CD4-positive, alpha-beta T cell treated with Interleukin-1 beta for 1 hour (primary cell): ENCODE data around the gene MICALL2.

ENCODE experiments used
- DNase-seq, 2 donors: peaks; one replicate each; pipeline ENCODE4 v3.0.0-alpha.2; 2020 to 2022

Gene MICALL2

GRCh38 chr7:1411414-1411813 is 47.9 kb downstream of the MICALL2 start:
- no peak for DNase-seq

- no peak for DNase-seq
Observed at GRCh38 chr7:1410992-1411391, 48.3 kb downstream of the MICALL2 start.

GRCh38 chr7:1409555-1409954 is 49.7 kb downstream of the MICALL2 start:
- DNase-seq, result no peak

GRCh38 chr7:1408466-1408865 is 50.8 kb downstream of the MICALL2 start:
- DNase-seq, result no peak

- no peak for DNase-seq
Observed at GRCh38 chr7:1407892-1408291, 51.4 kb downstream of the MICALL2 start.

- no peak for DNase-seq
Observed at GRCh38 chr7:1404898-1405548, 54.2 kb downstream of the MICALL2 start.

- DNase-seq, result no peak
Observed at GRCh38 chr7:1404460-1404809, 54.8 kb downstream of the MICALL2 start.

GRCh38 chr7:1403638-1404459 is 55.4 kb downstream of the MICALL2 start:
- no peak for DNase-seq

GRCh38 chr7:1402791-1403637 is 56.3 kb downstream of the MICALL2 start:
- DNase-seq, result no peak

- DNase-seq, result no peak
Observed at GRCh38 chr7:1402110-1402790, 57.0 kb downstream of the MICALL2 start.

- no peak for DNase-seq
Observed at GRCh38 chr7:1401011-1401410, 58.3 kb downstream of the MICALL2 start.

GRCh38 chr7:1400371-1400770 is 58.9 kb downstream of the MICALL2 start:
- no peak for DNase-seq

- DNase-seq, result no peak
Observed at GRCh38 chr7:1397491-1398327, 61.6 kb downstream of the MICALL2 start.

GRCh38 chr7:1396195-1396594 is 63.1 kb downstream of the MICALL2 start:
- no peak for DNase-seq

- no peak for DNase-seq
Observed at GRCh38 chr7:1395211-1396070, 63.8 kb downstream of the MICALL2 start.

- DNase-seq, result no peak
Observed at GRCh38 chr7:1394371-1394770, 64.9 kb downstream of the MICALL2 start.

- no peak for DNase-seq
Observed at GRCh38 chr7:1393421-1393820, 65.8 kb downstream of the MICALL2 start.

- no peak for DNase-seq
Observed at GRCh38 chr7:1392556-1392955, 66.7 kb downstream of the MICALL2 start.

GRCh38 chr7:1391449-1391848 is 67.8 kb downstream of the MICALL2 start:
- DNase-seq, result no peak

- DNase-seq, result no peak
Observed at GRCh38 chr7:1388703-1389335, 70.5 kb downstream of the MICALL2 start.
